ENCODE measurements around the gene WDPCP. TPM values are rescaled to one million over a fixed set of nuclear protein-coding genes. Genes with fewer than 3 reads are reported as not detected.
"Not testable (repeated sequence)": the region's sequence is repeated elsewhere in the genome, so short reads cannot be mapped to it uniquely, and the experiment has no call there.

WDPCP gene
- total and polyA plus RNA-seq, 2 donors = 5.5 to 10.4 TPM

DNA sequence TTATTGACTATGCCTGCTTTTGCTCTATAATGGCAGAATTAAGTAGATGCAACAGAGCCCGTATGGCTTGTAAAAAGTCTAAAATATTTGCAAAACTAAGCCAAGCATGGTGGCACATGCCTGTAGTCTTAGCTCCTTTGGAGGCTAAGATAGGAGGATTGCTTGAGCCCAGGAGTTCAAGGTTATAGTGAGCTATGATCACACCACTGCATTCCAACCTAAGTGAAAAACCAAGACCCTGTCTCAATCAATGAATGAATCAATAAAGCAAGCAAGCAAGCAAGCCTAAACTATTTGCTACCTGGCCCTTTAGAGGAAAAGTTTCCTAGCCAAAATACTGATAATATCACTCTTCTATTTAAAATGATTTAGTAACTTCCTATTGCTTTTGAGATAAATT lies 277.7 kb downstream of the WDPCP start:
- Histone ChIP-seq H3K36me3 (ENCODE audit: control insufficient read depth in 2 of 2, insufficient read depth in 2 of 2, low read length in 1 of 2) (no peaks in the 10 kb centered on the region), H3K4me3 (ENCODE audit: low read length in 2 of 2) (no peak overlapping the region), H3K27ac (ENCODE audit: low read depth in 1 of 2, low read length in 1 of 2) (no peak overlapping the region), H3K9me3 (ENCODE audit: control insufficient read depth in 2 of 2, insufficient read depth in 1 of 2, low read length in 1 of 2) (peaks cover 0 to 2% of the 10 kb centered on the region in 2 donors), H3K27me3 (ENCODE audit: control insufficient read depth in 2 of 2, insufficient read depth in 1 of 2, low read length in 1 of 2) (no peaks in the 10 kb centered on the region), H3K4me1 (ENCODE audit: control insufficient read depth in 2 of 2, insufficient read depth in 2 of 2, low read length in 2 of 2) (no peaks in the 10 kb centered on the region)
- DNase-seq (ENCODE audit: low read depth in 6 of 9, low spot score in 9 of 9) = no peak
- WGBS = 92% methylated on average over 1 of the region's 1 CpG

DNA sequence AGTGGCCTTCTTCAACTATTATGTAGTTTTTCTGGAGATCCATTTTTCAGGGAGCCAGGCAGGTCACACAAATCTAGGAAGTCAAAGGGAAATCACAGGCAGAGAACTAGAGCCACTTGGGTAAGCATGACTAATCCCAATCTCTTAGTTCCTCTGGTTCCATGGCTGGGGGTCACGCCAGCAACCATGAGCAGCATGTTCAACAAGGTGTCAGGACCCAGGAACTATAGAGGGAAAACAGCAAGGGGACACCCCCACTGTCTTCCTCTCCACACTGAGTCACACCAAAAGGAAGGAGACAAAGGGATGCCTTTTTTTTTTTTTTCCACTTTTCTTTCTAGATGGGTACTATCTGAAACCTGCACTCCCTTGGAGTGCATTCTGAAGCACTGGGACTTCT lies 286.8 kb downstream of the WDPCP start:
- 87% methylated on average over 1 of the region's 1 CpG for WGBS
- Histone ChIP-seq H3K9me3 (ENCODE audit: control insufficient read depth in 2 of 2, insufficient read depth in 1 of 2, low read length in 1 of 2) (peaks cover 5 to 40% of the 10 kb centered on the region in 2 donors), H3K36me3 (ENCODE audit: control insufficient read depth in 2 of 2, insufficient read depth in 2 of 2, low read length in 1 of 2) (no peaks in the 10 kb centered on the region), H3K4me3 (ENCODE audit: low read length in 2 of 2) (no peak overlapping the region), H3K4me1 (ENCODE audit: control insufficient read depth in 2 of 2, insufficient read depth in 2 of 2, low read length in 2 of 2) (no peaks in the 10 kb centered on the region), H3K27ac (ENCODE audit: low read depth in 1 of 2, low read length in 1 of 2) (no peak overlapping the region), H3K27me3 (ENCODE audit: control insufficient read depth in 2 of 2, insufficient read depth in 1 of 2, low read length in 1 of 2) (no peaks in the 10 kb centered on the region)
- peak in 1 of 9 donors; percentile 18 for DNase-seq (ENCODE audit: low read depth in 6 of 9, low spot score in 9 of 9)

DNA sequence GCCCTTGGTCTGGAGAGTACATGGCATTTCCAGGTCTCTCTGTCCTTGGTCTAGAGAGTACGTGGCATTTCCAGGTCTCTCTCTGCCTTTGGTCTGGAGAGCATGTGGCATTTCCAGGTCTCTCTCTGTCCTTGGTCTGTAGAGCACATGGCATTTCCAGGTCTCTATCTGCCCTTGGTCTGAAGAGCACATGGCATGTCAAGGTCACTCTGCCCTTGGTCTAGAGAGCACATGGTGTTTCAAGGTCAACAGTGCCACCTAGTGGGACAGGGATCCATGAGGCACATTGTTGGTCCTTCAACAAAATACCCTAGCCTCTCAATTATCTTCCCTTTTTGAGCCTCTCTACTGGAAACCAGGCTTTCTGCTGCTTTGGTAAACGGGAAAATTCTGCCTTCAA lies 287.4 kb downstream of the WDPCP start:
- H3K36me3 ChIP-seq (ENCODE audit: control insufficient read depth in 2 of 2, insufficient read depth in 2 of 2, low read length in 1 of 2) = no peaks in the 10 kb centered on the region
- peaks cover 5 to 40% of the 10 kb centered on the region in 2 donors for H3K9me3 ChIP-seq (ENCODE audit: control insufficient read depth in 2 of 2, insufficient read depth in 1 of 2, low read length in 1 of 2)
- WGBS = over 99% methylated on average over 2 of the region's 2 CpGs
- H3K27ac ChIP-seq (ENCODE audit: low read depth in 1 of 2, low read length in 1 of 2) = no peak overlapping the region
- H3K4me3 ChIP-seq (ENCODE audit: low read length in 2 of 2) = no peak overlapping the region
- no peak for DNase-seq (ENCODE audit: low read depth in 6 of 9, low spot score in 9 of 9)
- H3K27me3 ChIP-seq (ENCODE audit: control insufficient read depth in 2 of 2, insufficient read depth in 1 of 2, low read length in 1 of 2) = no peaks in the 10 kb centered on the region
- no peaks in the 10 kb centered on the region for H3K4me1 ChIP-seq (ENCODE audit: control insufficient read depth in 2 of 2, insufficient read depth in 2 of 2, low read length in 2 of 2)

DNA sequence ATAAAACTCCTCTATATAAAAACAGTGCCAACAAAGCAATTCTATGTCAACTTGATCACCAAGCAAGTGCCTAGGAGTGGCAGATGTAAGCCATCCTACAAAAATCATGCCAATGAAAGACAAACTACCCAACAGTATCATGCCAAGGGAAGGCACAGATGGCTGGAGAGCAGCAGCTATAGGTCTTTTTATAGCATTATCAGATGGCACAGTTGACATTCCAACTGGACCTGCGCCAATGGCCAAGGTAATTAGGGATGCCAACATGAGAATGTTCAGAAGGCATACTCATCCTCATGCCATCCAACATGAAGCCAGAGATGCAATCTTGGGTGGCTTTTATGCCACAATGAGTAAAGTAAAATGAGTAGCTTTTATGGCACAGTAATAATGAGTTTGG lies 300.3 kb downstream of the WDPCP start:
- 98% methylated on average over 1 of the region's 1 CpG for WGBS
- no peaks in the 10 kb centered on the region for H3K4me1 ChIP-seq (ENCODE audit: control insufficient read depth in 2 of 2, insufficient read depth in 2 of 2, low read length in 2 of 2)
- no peak for DNase-seq (ENCODE audit: low read depth in 6 of 9, low spot score in 9 of 9)

DNA sequence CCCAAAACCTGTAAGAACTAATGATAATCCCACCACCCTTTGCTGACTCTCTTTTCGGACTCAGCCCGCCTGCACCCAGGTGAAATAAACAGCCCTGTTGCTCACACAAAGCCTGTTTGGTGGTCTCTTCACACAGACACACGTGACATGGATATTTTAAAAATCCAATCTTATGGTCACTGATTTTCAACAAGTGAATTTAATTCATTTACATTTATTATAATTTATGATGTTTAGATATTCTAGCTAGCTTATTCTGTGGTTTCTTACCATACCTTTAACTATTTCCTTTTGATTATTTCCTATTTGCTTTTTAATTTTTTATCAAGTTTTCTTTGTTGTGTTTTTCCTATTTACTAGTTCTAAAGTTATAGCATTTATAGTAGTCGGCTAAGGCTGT lies 301.8 kb downstream of the WDPCP start:
- not testable (repeated sequence) for H3K36me3 ChIP-seq (ENCODE audit: control insufficient read depth in 2 of 2, insufficient read depth in 2 of 2, low read length in 1 of 2); DNase-seq (ENCODE audit: low read depth in 6 of 9, low spot score in 9 of 9); H3K27me3 ChIP-seq (ENCODE audit: control insufficient read depth in 2 of 2, insufficient read depth in 1 of 2, low read length in 1 of 2); H3K4me1 ChIP-seq (ENCODE audit: control insufficient read depth in 2 of 2, insufficient read depth in 2 of 2, low read length in 2 of 2); H3K4me3 ChIP-seq (ENCODE audit: low read length in 2 of 2); H3K9me3 ChIP-seq (ENCODE audit: control insufficient read depth in 2 of 2, insufficient read depth in 1 of 2, low read length in 1 of 2); H3K27ac ChIP-seq (ENCODE audit: low read depth in 1 of 2, low read length in 1 of 2)
- WGBS = 94% methylated on average over 4 of the region's 4 CpGs

More for the DNA sequence above, 300.3 kb downstream of the WDPCP start:
- Histone ChIP-seq H3K9me3 (ENCODE audit: control insufficient read depth in 2 of 2, insufficient read depth in 1 of 2, low read length in 1 of 2) (peaks cover 0 to 9% of the 10 kb centered on the region in 2 donors), H3K4me3 (ENCODE audit: low read length in 2 of 2) (no peak overlapping the region), H3K36me3 (ENCODE audit: control insufficient read depth in 2 of 2, insufficient read depth in 2 of 2, low read length in 1 of 2) (no peaks in the 10 kb centered on the region), H3K27me3 (ENCODE audit: control insufficient read depth in 2 of 2, insufficient read depth in 1 of 2, low read length in 1 of 2) (no peaks in the 10 kb centered on the region), H3K27ac (ENCODE audit: low read depth in 1 of 2, low read length in 1 of 2) (no peak overlapping the region)

DNA sequence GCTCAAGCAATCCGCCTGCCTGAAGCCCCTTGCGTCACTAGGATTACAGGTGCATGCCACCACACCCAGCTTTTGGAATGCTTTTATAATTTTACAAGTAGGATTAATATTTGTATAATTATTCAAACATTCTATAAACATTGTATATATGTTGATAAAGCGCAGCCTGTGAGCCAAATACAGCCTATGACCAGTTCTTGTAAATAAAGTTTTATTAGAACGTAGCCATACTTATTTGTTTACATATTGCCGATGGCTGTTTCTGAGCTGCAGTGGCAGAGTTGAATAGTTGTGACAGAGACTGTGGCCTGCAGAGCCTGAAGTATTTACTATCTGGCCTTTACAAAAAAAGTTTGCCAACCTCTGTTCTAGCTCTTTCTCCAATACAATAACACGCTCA lies 305.0 kb downstream of the WDPCP start:
- Histone ChIP-seq H3K9me3 (ENCODE audit: control insufficient read depth in 2 of 2, insufficient read depth in 1 of 2, low read length in 1 of 2) (peaks cover 0 to 6% of the 10 kb centered on the region in 2 donors), H3K4me1 (ENCODE audit: control insufficient read depth in 2 of 2, insufficient read depth in 2 of 2, low read length in 2 of 2) (no peaks in the 10 kb centered on the region), H3K27me3 (ENCODE audit: control insufficient read depth in 2 of 2, insufficient read depth in 1 of 2, low read length in 1 of 2) (no peaks in the 10 kb centered on the region), H3K36me3 (ENCODE audit: control insufficient read depth in 2 of 2, insufficient read depth in 2 of 2, low read length in 1 of 2) (no peaks in the 10 kb centered on the region), H3K4me3 (ENCODE audit: low read length in 2 of 2) (no peak overlapping the region), H3K27ac (ENCODE audit: low read depth in 1 of 2, low read length in 1 of 2) (no peak overlapping the region)
- 98% methylated on average over 6 of the region's 6 CpGs for WGBS
- no peak for DNase-seq (ENCODE audit: low read depth in 6 of 9, low spot score in 9 of 9)

DNA sequence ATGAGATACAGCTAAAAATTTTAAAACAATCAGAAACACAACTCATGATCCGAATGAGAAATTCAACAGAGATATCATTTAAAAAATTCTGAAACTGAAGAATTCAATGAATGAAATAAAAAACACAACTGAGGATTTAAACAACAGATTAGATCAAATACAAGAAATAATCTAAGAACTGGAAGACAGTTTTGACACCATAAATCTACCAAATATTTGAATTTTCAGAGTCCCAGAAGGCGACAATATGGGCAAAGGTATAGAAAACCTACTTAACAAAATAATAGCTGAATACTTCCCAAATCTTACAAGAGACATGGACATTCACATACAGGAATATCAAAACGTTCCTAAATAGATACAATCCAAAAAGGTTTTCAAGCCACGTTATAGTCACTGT lies 315.7 kb downstream of the WDPCP start:
- WGBS = 98% methylated on average over 4 of the region's 4 CpGs
- Histone ChIP-seq H3K9me3 (ENCODE audit: control insufficient read depth in 2 of 2, insufficient read depth in 1 of 2, low read length in 1 of 2) (peaks cover 0 to 8% of the 10 kb centered on the region in 2 donors), H3K4me3 (ENCODE audit: low read length in 2 of 2) (no peak overlapping the region), H3K27ac (ENCODE audit: low read depth in 1 of 2, low read length in 1 of 2) (no peak overlapping the region), H3K36me3 (ENCODE audit: control insufficient read depth in 2 of 2, insufficient read depth in 2 of 2, low read length in 1 of 2) (no peaks in the 10 kb centered on the region), H3K27me3 (ENCODE audit: control insufficient read depth in 2 of 2, insufficient read depth in 1 of 2, low read length in 1 of 2) (no peaks in the 10 kb centered on the region), H3K4me1 (ENCODE audit: control insufficient read depth in 2 of 2, insufficient read depth in 2 of 2, low read length in 2 of 2) (no peaks in the 10 kb centered on the region)
- no peak for DNase-seq (ENCODE audit: low read depth in 6 of 9, low spot score in 9 of 9)

DNA sequence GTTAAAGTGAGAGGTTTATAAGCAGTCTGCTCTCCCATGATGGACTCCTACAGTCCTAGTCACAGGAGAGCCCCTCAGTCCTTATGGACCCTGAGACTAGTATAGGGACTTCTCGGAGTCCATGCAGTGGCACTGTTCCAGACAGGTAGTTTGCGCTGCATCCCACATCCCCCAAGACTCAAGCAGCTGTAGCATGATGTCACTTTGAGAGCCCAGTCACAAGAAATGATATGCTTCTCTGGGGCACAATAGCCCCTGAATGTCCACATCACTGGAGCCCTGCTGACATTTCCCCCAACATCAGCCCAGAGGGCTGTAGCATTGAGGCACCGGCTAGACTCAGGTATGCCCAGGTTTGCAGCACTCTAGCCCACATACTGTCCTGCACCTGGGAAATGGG lies 317.6 kb downstream of the WDPCP start:
- 100% methylated on average over 3 of the region's 3 CpGs for WGBS
- Histone ChIP-seq H3K27me3 (ENCODE audit: control insufficient read depth in 2 of 2, insufficient read depth in 1 of 2, low read length in 1 of 2) (no peaks in the 10 kb centered on the region), H3K27ac (ENCODE audit: low read depth in 1 of 2, low read length in 1 of 2) (no peak overlapping the region), H3K4me1 (ENCODE audit: control insufficient read depth in 2 of 2, insufficient read depth in 2 of 2, low read length in 2 of 2) (no peaks in the 10 kb centered on the region), H3K36me3 (ENCODE audit: control insufficient read depth in 2 of 2, insufficient read depth in 2 of 2, low read length in 1 of 2) (no peaks in the 10 kb centered on the region), H3K4me3 (ENCODE audit: low read length in 2 of 2) (no peak overlapping the region), H3K9me3 (ENCODE audit: control insufficient read depth in 2 of 2, insufficient read depth in 1 of 2, low read length in 1 of 2) (peaks cover 0 to 8% of the 10 kb centered on the region in 2 donors)
- no peak for DNase-seq (ENCODE audit: low read depth in 6 of 9, low spot score in 9 of 9)

DNA sequence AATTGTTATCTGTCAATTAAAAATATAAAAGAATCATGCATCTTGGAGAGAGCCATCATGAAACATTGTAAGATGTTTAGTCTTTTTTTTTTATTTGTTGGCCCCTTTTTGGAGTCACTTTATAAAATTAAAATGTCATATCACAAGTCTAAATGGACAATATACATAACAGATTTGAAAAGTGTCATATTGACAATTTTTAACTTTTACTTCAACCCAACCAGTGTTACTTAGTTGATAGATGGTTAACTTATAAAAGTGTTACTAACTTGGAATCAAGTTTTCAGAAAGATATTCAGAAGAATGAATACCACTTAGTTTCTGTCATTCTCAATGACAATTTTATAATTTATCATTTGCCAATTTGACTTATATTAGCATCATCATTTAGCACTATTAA lies 319.3 kb downstream of the WDPCP start:
- H3K4me3 ChIP-seq (ENCODE audit: low read length in 2 of 2) = no peak overlapping the region
- no peaks in the 10 kb centered on the region for H3K27me3 ChIP-seq (ENCODE audit: control insufficient read depth in 2 of 2, insufficient read depth in 1 of 2, low read length in 1 of 2)
- H3K4me1 ChIP-seq (ENCODE audit: control insufficient read depth in 2 of 2, insufficient read depth in 2 of 2, low read length in 2 of 2) = no peaks in the 10 kb centered on the region
- no peak overlapping the region for H3K27ac ChIP-seq (ENCODE audit: low read depth in 1 of 2, low read length in 1 of 2)
- peaks cover 0 to 8% of the 10 kb centered on the region in 2 donors for H3K9me3 ChIP-seq (ENCODE audit: control insufficient read depth in 2 of 2, insufficient read depth in 1 of 2, low read length in 1 of 2)
- no peaks in the 10 kb centered on the region for H3K36me3 ChIP-seq (ENCODE audit: control insufficient read depth in 2 of 2, insufficient read depth in 2 of 2, low read length in 1 of 2)
- DNase-seq (ENCODE audit: low read depth in 6 of 9, low spot score in 9 of 9) = no peak

DNA sequence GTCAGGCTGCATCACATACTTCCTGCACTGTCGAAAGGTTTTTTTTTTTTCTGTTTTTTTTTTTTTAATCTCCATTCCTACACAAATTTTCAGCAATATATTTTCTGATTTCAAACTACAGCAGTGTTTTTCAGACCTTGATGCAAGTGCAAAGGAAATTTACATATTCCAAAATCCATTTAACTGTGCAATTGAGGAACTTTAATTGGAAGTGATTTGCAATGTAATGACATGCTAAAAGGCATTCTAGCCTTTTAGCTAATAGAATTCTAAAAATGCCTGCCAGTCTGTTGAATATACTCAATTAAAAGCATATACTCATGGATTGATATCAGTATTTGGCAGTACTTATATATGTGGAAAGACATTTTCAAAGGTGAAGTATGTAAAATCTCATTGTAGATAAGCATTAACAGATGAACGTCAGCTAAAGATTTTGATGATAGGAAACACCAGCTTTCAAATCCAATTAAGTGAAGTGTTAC lies 327.1 kb downstream of the WDPCP start:
- DNase-seq (ENCODE audit: low read depth in 6 of 9, low spot score in 9 of 9) = no peak
- Histone ChIP-seq H3K4me1 (ENCODE audit: control insufficient read depth in 2 of 2, insufficient read depth in 2 of 2, low read length in 2 of 2) (no peaks in the 10 kb centered on the region), H3K4me3 (ENCODE audit: low read length in 2 of 2) (no peak overlapping the region), H3K9me3 (ENCODE audit: control insufficient read depth in 2 of 2, insufficient read depth in 1 of 2, low read length in 1 of 2) (no peaks in the 10 kb centered on the region), H3K36me3 (ENCODE audit: control insufficient read depth in 2 of 2, insufficient read depth in 2 of 2, low read length in 1 of 2) (no peaks in the 10 kb centered on the region), H3K27ac (ENCODE audit: low read depth in 1 of 2, low read length in 1 of 2) (no peak overlapping the region), H3K27me3 (ENCODE audit: control insufficient read depth in 2 of 2, insufficient read depth in 1 of 2, low read length in 1 of 2) (no peaks in the 10 kb centered on the region)
- WGBS = 94% methylated on average over 2 of the region's 2 CpGs

Measured in thymus (tissue), 11 donors.